Testis (tissue), 2 donors: ENCODE data around the gene TECPR2.

Experiments used
- CTCF ChIP-seq, 3 experiments: fragments of 450-650 bp in 2 of 3; fragments of 200-600 bp in 1 of 3; sonication (generic) in 1 of 3; IDR thresholded peaks; one replicate each; pipeline ENCODE4 v1.5.1; 2016 to 2019; ENCODE audit warnings: antibody characterized with exemption in 3 of 3, mild to moderate bottlenecking in 2 of 3, moderate library complexity in 1 of 3
- POLR2A ChIP-seq: fragments of 450-650 bp; IDR thresholded peaks from one replicate; pipeline ENCODE4 v1.6.1; 2017; ENCODE audit warnings: antibody characterized with exemption, mild to moderate bottlenecking, moderate library complexity

GRCh38 chr14:102341566-102341965 lies 21.2 kb upstream of the TECPR2 start:
- no peak for TF ChIP-seq CTCF (IDR thresholded peaks at IDR 0.05)
- no peak for TF ChIP-seq POLR2A
